Spinal cord (tissue), 10 donors: ENCODE data around the gene PPP2R2C. TPM values are rescaled to one million over a fixed set of nuclear protein-coding genes. Genes with fewer than 3 reads are reported as not detected.

Experiments
- DNase-seq, 6 donors: peaks; one replicate each; pipeline versions ENCODE4 v3.0.0 to v3.0.0-alpha.2; 2013 to 2015; ENCODE audit warnings: low spot score in 6 of 6, low read depth in 4 of 6
- H3K27ac ChIP-seq: one replicate; pipeline ENCODE4 v1.5.1; 2013; ENCODE audit warnings: low read depth, low read length, control low read depth
- H3K27me3 ChIP-seq: one replicate; pipeline ENCODE4 v1.6.1; 2013; ENCODE audit warnings: low read length; ENCODE audit not compliant: control insufficient read depth, insufficient read depth
- H3K36me3 ChIP-seq: one replicate; pipeline ENCODE4 v1.6.1; 2013; ENCODE audit warnings: low read length; ENCODE audit not compliant: control insufficient read depth, insufficient read depth
- H3K4me1 ChIP-seq: one replicate; pipeline ENCODE4 v1.6.1; 2013; ENCODE audit warnings: low read length; ENCODE audit not compliant: control insufficient read depth, insufficient read depth
- H3K4me3 ChIP-seq: one replicate; pipeline ENCODE4 v1.5.1; 2013; ENCODE audit warnings: low read depth, low read length, control low read depth
- H3K9me3 ChIP-seq: one replicate; pipeline ENCODE4 v1.6.1; 2013; ENCODE audit warnings: low read length; ENCODE audit not compliant: control insufficient read depth, insufficient read depth
- WGBS: methylation state at CpG from one replicate; pipeline ENCODE4 v1.1.5; 2013; ENCODE audit warnings: missing lambda C conversion rate; ENCODE audit not compliant: insufficient coverage; 5-methylcytosine and 5-hydroxymethylcytosine counted together
- polyA plus RNA-seq, 2 donors: library from polyadenylated mRNA; unstranded; fragments of 120-200 nt; gene quantifications; one replicate each; pipeline ENCODE4 v1.2.1, GENCODE V29; 2013; ENCODE audit not compliant: insufficient read length in 2 of 2
- total RNA-seq, 2 donors: library from RNA; depleted of rRNA in 1 of 2; stranded (reverse); fragments of 120-200 nt in 1 of 2; fragments of >200 nt in 1 of 2; gene quantifications; one replicate each; pipeline versions ENCODE4 v1.2.3 to v1.2.4, GENCODE V29; 2013 to 2014
- donor health status: healthy.

The PPP2R2C gene
- total and polyA plus RNA-seq, 4 donors: 17.2 to 114 (median 75.1) TPM

- no peak overlapping the region for H3K27ac ChIP-seq
- H3K36me3 ChIP-seq: peaks cover 8% of the 10 kb centered on the region
- no peak for DNase-seq
- no peaks in the 10 kb centered on the region for H3K27me3 ChIP-seq
- H3K4me1 ChIP-seq: peaks cover 75% of the 10 kb centered on the region
- 86% methylated on average over 9 of the region's 11 CpGs for WGBS
- H3K9me3 ChIP-seq: no peaks in the 10 kb centered on the region
- no peak overlapping the region for H3K4me3 ChIP-seq
Observed at GRCh38 chr4:6452116-6452896, 20.1 kb downstream of the PPP2R2C start.

- DNase-seq: no peak
- peaks cover 85% of the 10 kb centered on the region for H3K4me1 ChIP-seq
- peaks cover 8% of the 10 kb centered on the region for H3K36me3 ChIP-seq
- H3K9me3 ChIP-seq: no peaks in the 10 kb centered on the region
- H3K4me3 ChIP-seq: no peak overlapping the region
- H3K27ac ChIP-seq: no peak overlapping the region
- H3K27me3 ChIP-seq: no peaks in the 10 kb centered on the region
- WGBS: 57% methylated on average over 3 of the region's 6 CpGs
Observed at GRCh38 chr4:6451309-6451708, 21.1 kb downstream of the PPP2R2C start.

GRCh38 chr4:6450709-6451108 lies 21.7 kb downstream of the PPP2R2C start:
- no peaks in the 10 kb centered on the region for H3K27me3 ChIP-seq
- H3K4me3 ChIP-seq: no peak overlapping the region
- peaks cover 8% of the 10 kb centered on the region for H3K36me3 ChIP-seq
- H3K4me1 ChIP-seq: peaks cover 90% of the 10 kb centered on the region
- no peak overlapping the region for H3K27ac ChIP-seq
- DNase-seq: no peak
- no peaks in the 10 kb centered on the region for H3K9me3 ChIP-seq
- WGBS: 80% methylated on average over 7 of the region's 7 CpGs

- DNase-seq: no peak
- H3K27ac ChIP-seq: no peak overlapping the region
Observed at GRCh38 chr4:6449746-6450369, 22.6 kb downstream of the PPP2R2C start.

GRCh38 chr4:6449335-6449734 lies 23.1 kb downstream of the PPP2R2C start:
- Histone ChIP-seq H3K27ac (no peak overlapping the region), H3K27me3 (no peaks in the 10 kb centered on the region), H3K4me1 (peaks cover 87% of the 10 kb centered on the region), H3K9me3 (no peaks in the 10 kb centered on the region), H3K4me3 (no peak overlapping the region), H3K36me3 (peaks cover 8% of the 10 kb centered on the region)
- DNase-seq: no peak
- WGBS: 70% methylated on average over 9 of the region's 14 CpGs

More at GRCh38 chr4:6449746-6450369, 22.6 kb downstream of the PPP2R2C start:
- peaks cover 8% of the 10 kb centered on the region for H3K36me3 ChIP-seq
- WGBS: 57% methylated on average over 11 of the region's 15 CpGs
- H3K27me3 ChIP-seq: no peaks in the 10 kb centered on the region
- H3K9me3 ChIP-seq: no peaks in the 10 kb centered on the region
- H3K4me1 ChIP-seq: peaks cover 89% of the 10 kb centered on the region
- H3K4me3 ChIP-seq: no peak overlapping the region

- no peaks in the 10 kb centered on the region for H3K9me3 ChIP-seq
- no peak for DNase-seq
- H3K27ac ChIP-seq: no peak overlapping the region
- no peak overlapping the region for H3K4me3 ChIP-seq
- peaks cover 85% of the 10 kb centered on the region for H3K4me1 ChIP-seq
- no peaks in the 10 kb centered on the region for H3K27me3 ChIP-seq
- WGBS: 82% methylated on average over 21 of the region's 21 CpGs
- H3K36me3 ChIP-seq: peaks cover 8% of the 10 kb centered on the region
Observed at GRCh38 chr4:6448476-6449170, 23.8 kb downstream of the PPP2R2C start.

- Histone ChIP-seq H3K36me3 (peaks cover 12% of the 10 kb centered on the region), H3K27me3 (no peaks in the 10 kb centered on the region), H3K9me3 (no peaks in the 10 kb centered on the region), H3K4me3 (no peak overlapping the region), H3K27ac (no peak overlapping the region), H3K4me1 (peaks cover 79% of the 10 kb centered on the region)
- peak in 1 of 6 donors; percentile 54 for DNase-seq
- WGBS: 30% methylated on average over 17 of the region's 22 CpGs
Observed at GRCh38 chr4:6447672-6448171, 24.7 kb downstream of the PPP2R2C start.

GRCh38 chr4:6446538-6447451 lies 25.6 kb downstream of the PPP2R2C start:
- Histone ChIP-seq H3K27me3 (no peaks in the 10 kb centered on the region), H3K9me3 (no peaks in the 10 kb centered on the region), H3K36me3 (peaks cover 12% of the 10 kb centered on the region), H3K4me1 (peaks cover 75% of the 10 kb centered on the region), H3K27ac (no peak overlapping the region), H3K4me3 (no peak overlapping the region)
- 18% methylated on average over 13 of the region's 22 CpGs for WGBS
- DNase-seq: peak in 4 of 6 donors; percentile 46 to 89 (median 76)

GRCh38 chr4:6446130-6446482 lies 26.3 kb downstream of the PPP2R2C start:
- WGBS: 71% methylated on average over 12 of the region's 14 CpGs

More at GRCh38 chr4:6446130-6446482, 26.3 kb downstream of the PPP2R2C start:
- DNase-seq: no peak
- no peaks in the 10 kb centered on the region for H3K27me3 ChIP-seq
- no peak overlapping the region for H3K4me3 ChIP-seq
- H3K36me3 ChIP-seq: peaks cover 16% of the 10 kb centered on the region
- no peak overlapping the region for H3K27ac ChIP-seq
- no peaks in the 10 kb centered on the region for H3K9me3 ChIP-seq
- H3K4me1 ChIP-seq: peaks cover 70% of the 10 kb centered on the region
